Esophagus squamous epithelium (tissue), 4 donors: ENCODE results near the gene FANCE.

Experiments
- POLR2A ChIP-seq, 4 donors: fragments of 450-650 bp; IDR thresholded peaks; one replicate each; pipeline ENCODE4 v1.6.1; 2017; ENCODE audit warnings: antibody characterized with exemption in 4 of 4, mild to moderate bottlenecking in 4 of 4, moderate library complexity in 3 of 4
- TF ChIP-seq, protein P1 (sequence below), 6 experiments: fragments of 450-650 bp in 4 of 6; fragments of 200-600 bp in 2 of 6; sonication (generic) in 2 of 6; IDR thresholded peaks; one replicate each; pipeline ENCODE4 v1.5.1; 2016 to 2019; ENCODE audit warnings: antibody characterized with exemption in 6 of 6, mild to moderate bottlenecking in 4 of 6, moderate library complexity in 4 of 6

DNA sequence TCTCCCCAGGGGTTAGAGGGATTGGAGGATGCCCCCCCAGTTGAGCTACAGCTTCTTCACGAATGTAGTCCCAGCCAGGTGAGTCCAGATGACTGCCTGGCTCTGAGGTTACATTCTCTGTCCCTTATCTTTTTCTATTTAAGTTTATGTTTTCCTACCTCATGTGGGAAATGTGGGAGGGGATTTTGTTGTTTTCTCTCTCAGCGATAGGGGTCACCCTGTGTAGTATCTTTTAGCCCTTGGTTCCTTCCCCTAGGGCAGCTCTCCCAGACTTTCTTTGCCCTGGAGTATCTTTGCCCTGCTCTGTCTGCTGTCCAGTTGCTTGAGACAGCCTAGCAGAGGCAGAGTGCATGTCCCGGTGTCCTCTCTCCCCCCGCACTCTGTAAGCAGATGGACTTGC lies 5.8 kb downstream of the FANCE start:
- TF ChIP-seq, protein P1, sequence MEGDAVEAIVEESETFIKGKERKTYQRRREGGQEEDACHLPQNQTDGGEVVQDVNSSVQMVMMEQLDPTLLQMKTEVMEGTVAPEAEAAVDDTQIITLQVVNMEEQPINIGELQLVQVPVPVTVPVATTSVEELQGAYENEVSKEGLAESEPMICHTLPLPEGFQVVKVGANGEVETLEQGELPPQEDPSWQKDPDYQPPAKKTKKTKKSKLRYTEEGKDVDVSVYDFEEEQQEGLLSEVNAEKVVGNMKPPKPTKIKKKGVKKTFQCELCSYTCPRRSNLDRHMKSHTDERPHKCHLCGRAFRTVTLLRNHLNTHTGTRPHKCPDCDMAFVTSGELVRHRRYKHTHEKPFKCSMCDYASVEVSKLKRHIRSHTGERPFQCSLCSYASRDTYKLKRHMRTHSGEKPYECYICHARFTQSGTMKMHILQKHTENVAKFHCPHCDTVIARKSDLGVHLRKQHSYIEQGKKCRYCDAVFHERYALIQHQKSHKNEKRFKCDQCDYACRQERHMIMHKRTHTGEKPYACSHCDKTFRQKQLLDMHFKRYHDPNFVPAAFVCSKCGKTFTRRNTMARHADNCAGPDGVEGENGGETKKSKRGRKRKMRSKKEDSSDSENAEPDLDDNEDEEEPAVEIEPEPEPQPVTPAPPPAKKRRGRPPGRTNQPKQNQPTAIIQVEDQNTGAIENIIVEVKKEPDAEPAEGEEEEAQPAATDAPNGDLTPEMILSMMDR (IDR thresholded peaks at IDR 0.05) = no peak
- no peak for TF ChIP-seq POLR2A (IDR thresholded peaks at IDR 0.05)
